ENCODE measurements around the gene HIVEP2. TPM values are rescaled to one million over a fixed set of nuclear protein-coding genes. Genes with fewer than 3 reads are reported as not detected.

The HIVEP2 gene
- total and polyA plus RNA-seq, 9 donors, result 8.4 to 58.9 (median 32.1) TPM

DNA sequence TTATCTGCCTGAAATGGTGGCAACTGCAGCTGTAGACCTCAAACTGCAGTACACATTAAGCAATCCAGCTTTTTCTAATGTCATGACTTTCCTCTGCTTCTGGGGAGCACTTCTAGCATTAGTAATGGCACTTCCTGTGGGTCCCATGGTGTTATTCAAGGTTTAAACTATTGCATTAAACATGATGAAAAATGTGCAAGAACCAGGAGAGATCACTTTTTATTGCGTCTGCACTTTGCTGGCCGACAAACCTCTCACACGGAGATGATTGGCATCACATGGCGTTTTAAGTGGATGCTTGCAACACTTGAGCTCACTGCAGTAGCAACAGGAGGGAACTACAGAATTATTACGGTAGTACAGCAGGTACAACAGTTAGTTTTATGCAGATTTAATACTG, 148.4 kb downstream of the HIVEP2 start:
- TF ChIP-seq EP300 (IDR thresholded peaks at IDR 0.05) (no peak), POLR2A (IDR thresholded peaks at IDR 0.05) (no peak), CTCF (IDR thresholded peaks at IDR 0.05) (no peak)
- Histone ChIP-seq H3K27me3 (no peaks in the 10 kb centered on the region), H3K9me3 (no peaks in the 10 kb centered on the region), H3K36me3 (no peaks in the 10 kb centered on the region), H3K4me1 (ENCODE audit: insufficient read depth) (no peaks in the 10 kb centered on the region), H3K27ac (no peak overlapping the region), H3K4me3 (no peak overlapping the region)
- intact Hi-C loops (cut with DNase I), result no loop called here
- 89 to 95% (median 93%) methylated on average over 5 of the region's 5 CpGs for WGBS, 3 donors
- no peak for DNase-seq

DNA sequence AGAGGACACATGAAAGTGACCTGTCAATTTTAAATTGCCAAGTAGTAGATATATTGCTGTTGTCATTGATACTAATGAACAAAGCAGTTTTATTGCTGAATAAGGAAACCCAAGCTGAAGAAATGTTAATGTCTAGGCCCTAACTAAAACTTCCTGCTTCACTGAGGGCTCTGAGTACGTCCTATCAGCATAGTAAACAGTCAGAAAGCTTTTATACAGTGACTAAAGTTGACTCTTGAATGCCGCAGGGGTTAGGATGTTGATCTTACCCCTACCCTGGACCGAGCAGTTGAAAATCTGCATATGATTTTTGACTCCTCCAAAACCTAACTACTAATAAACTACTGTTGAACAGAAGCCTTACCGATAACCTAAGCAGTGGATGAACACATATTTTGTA, 149.0 kb downstream of the HIVEP2 start:
- Histone ChIP-seq H3K4me1 (ENCODE audit: insufficient read depth) (no peaks in the 10 kb centered on the region), H3K27ac (no peak overlapping the region), H3K36me3 (no peaks in the 10 kb centered on the region), H3K9me3 (no peaks in the 10 kb centered on the region), H3K4me3 (no peak overlapping the region), H3K27me3 (no peaks in the 10 kb centered on the region)
- intact Hi-C loops (cut with DNase I), result no loop called here
- no peak for TF ChIP-seq CTCF (IDR thresholded peaks at IDR 0.05)
- TF ChIP-seq EP300 (IDR thresholded peaks at IDR 0.05), result no peak
- TF ChIP-seq POLR2A (IDR thresholded peaks at IDR 0.05), result no peak
- no peak for DNase-seq
- 94 to 97% (median 94%) methylated on average over 4 of the region's 4 CpGs for WGBS, 3 donors

DNA sequence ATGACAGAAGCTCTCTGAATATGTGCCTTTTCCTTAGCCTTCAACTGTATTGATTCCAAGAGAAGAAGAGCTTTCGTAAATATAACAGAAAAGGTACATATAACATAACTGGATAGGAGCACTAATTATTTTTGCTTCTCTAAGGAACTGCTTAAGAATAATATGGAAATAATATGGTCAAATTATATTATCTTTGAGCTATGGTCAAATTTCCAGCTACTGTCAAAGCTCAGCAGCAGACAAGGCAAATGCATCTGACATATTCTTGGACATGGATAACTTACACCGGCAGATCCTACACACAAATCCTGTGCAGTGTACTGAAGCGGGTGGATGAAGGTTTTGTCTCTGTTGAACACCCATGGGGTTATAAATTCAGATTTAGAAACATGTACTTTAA, 150.6 kb downstream of the HIVEP2 start:
- intact Hi-C loops (cut with DNase I), result no loop called here

GRCh38 chr6:142790257-142790656, 154.7 kb downstream of the HIVEP2 start:
- intact Hi-C loops (cut with DNase I), result no loop called here
- no peak for DNase-seq
- H3K27me3 ChIP-seq, result no peaks in the 10 kb centered on the region
- H3K4me1 ChIP-seq (ENCODE audit: insufficient read depth), result no peaks in the 10 kb centered on the region
- H3K36me3 ChIP-seq, result no peaks in the 10 kb centered on the region
- no peak overlapping the region for H3K4me3 ChIP-seq
- 59 to 82% (median 76%) methylated on average over 1 of the region's 1 CpG for WGBS, 3 donors
- no peak overlapping the region for H3K27ac ChIP-seq
- TF ChIP-seq CTCF (IDR thresholded peaks at IDR 0.05), result no peak
- TF ChIP-seq POLR2A (IDR thresholded peaks at IDR 0.05), result no peak
- no peak for TF ChIP-seq EP300 (IDR thresholded peaks at IDR 0.05)
- H3K9me3 ChIP-seq, result no peaks in the 10 kb centered on the region

More for the DNA sequence above, 150.6 kb downstream of the HIVEP2 start:
- no peaks in the 10 kb centered on the region for H3K27me3 ChIP-seq
- H3K9me3 ChIP-seq, result no peaks in the 10 kb centered on the region
- TF ChIP-seq CTCF (IDR thresholded peaks at IDR 0.05) (no peak), POLR2A (IDR thresholded peaks at IDR 0.05) (no peak), EP300 (IDR thresholded peaks at IDR 0.05) (no peak)
- H3K4me3 ChIP-seq, result no peak overlapping the region
- H3K36me3 ChIP-seq, result no peaks in the 10 kb centered on the region
- H3K4me1 ChIP-seq (ENCODE audit: insufficient read depth), result no peaks in the 10 kb centered on the region
- no peak for DNase-seq
- 61 to 66% (median 65%) methylated on average over 3 of the region's 3 CpGs for WGBS, 3 donors
- no peak overlapping the region for H3K27ac ChIP-seq

DNA sequence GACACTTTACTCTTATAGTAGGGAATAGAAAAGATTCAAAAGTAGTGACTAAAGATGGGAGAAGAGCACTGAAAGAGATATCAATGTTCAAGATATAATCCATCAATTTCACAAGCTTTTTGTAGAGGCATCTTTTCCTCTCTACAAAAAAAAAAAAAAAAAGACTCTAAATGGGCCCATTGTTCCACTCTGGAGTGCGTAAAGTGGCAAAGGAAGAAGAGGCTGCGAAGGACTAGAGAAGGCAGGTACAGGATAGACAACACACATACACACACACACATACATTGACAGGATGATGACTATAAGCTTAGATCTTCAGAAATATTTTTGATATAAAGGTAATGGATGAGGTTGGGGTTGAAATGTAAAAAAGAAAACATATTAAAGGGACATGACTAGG, 157.6 kb downstream of the HIVEP2 start:
- 93 to 97% (median 95%) methylated on average over 2 of the region's 2 CpGs for WGBS, 3 donors
- intact Hi-C loops (cut with DNase I), result no loop called here

More for the DNA sequence above, 157.6 kb downstream of the HIVEP2 start:
- no peaks in the 10 kb centered on the region for H3K36me3 ChIP-seq
- H3K27ac ChIP-seq, result no peak overlapping the region
- TF ChIP-seq POLR2A (IDR thresholded peaks at IDR 0.05) (no peak), EP300 (IDR thresholded peaks at IDR 0.05) (no peak), CTCF (IDR thresholded peaks at IDR 0.05) (no peak)
- no peaks in the 10 kb centered on the region for H3K9me3 ChIP-seq
- DNase-seq, result no peak
- H3K4me3 ChIP-seq, result no peak overlapping the region
- H3K4me1 ChIP-seq (ENCODE audit: insufficient read depth), result no peaks in the 10 kb centered on the region
- no peaks in the 10 kb centered on the region for H3K27me3 ChIP-seq
